A673 (cell line): ENCODE measurements around the gene ATP8B4. TPM values are rescaled to one million over a fixed set of nuclear protein-coding genes. Genes with fewer than 3 reads are reported as not detected.

Source experiments
- BruUV-seq: library from RNA; stranded (reverse); fragments of 400-500 nt; replicated peaks from 2 replicates; lab custom pipeline; 2021; lab: Mats Ljungman, UMichigan
- CTCF ChIA-PET: fragments of 300-600 bp; sonication (Branson Sonifier 250); formaldehyde crosslinking; loops from one replicate; lab custom pipeline; 2022; ENCODE audit warnings: antibody characterized with exemption; lab: Charles Lee
- POLR2A ChIA-PET: fragments of 300-600 bp; sonication (Branson Sonifier 250); formaldehyde crosslinking; loops from one replicate; lab custom pipeline; 2022; ENCODE audit warnings: antibody characterized with exemption; ENCODE audit not compliant: low non-redundant PET; lab: Charles Lee
- DNase-seq: peaks from one replicate; pipeline ENCODE4 v3.0.0-alpha.2; 2015; ENCODE audit warnings: low spot score
- H3K27ac ChIP-seq: fragments of 200-600 bp; sonication (generic); 2 replicates; pipeline ENCODE4 v1.5.1; 2016; ENCODE audit warnings: mixed run types, low read depth, mild to moderate bottlenecking, mixed read lengths, antibody characterized with exemption, low read length; ENCODE audit not compliant: poor library complexity, severe bottlenecking
- H3K27me3 ChIP-seq: fragments of 200-600 bp; sonication (generic); replicated peaks from 2 replicates; pipeline ENCODE4 v1.6.1; 2017; ENCODE audit warnings: mixed run types, low read depth, mild to moderate bottlenecking, mixed read lengths, antibody characterized with exemption, low read length; ENCODE audit not compliant: insufficient read depth, poor library complexity
- H3K36me3 ChIP-seq: fragments of 200-600 bp; sonication (generic); 2 replicates; pipeline ENCODE4 v1.6.1; 2016; ENCODE audit warnings: mixed run types, mild to moderate bottlenecking, mixed read lengths, antibody characterized with exemption, low read length; ENCODE audit not compliant: insufficient read depth, poor library complexity, severe bottlenecking
- H3K4me1 ChIP-seq: fragments of 200-600 bp; sonication (generic); 2 replicates; pipeline ENCODE4 v1.6.1; 2017; ENCODE audit warnings: mixed run types, mild to moderate bottlenecking, mixed read lengths, antibody characterized with exemption, low read length; ENCODE audit not compliant: insufficient read depth, poor library complexity, severe bottlenecking
- H3K4me3 ChIP-seq: fragments of 200-600 bp; sonication (generic); 2 replicates; pipeline ENCODE4 v1.5.1; 2016; ENCODE audit warnings: low read depth, mixed run types, mild to moderate bottlenecking, mixed read lengths, low read length; ENCODE audit not compliant: poor library complexity, severe bottlenecking
- H3K9me3 ChIP-seq: fragments of 200-600 bp; sonication (generic); 2 replicates; pipeline ENCODE4 v1.6.1; 2016; ENCODE audit warnings: mixed run types, low read depth, mild to moderate bottlenecking, mixed read lengths, antibody characterized with exemption, low read length; ENCODE audit not compliant: poor library complexity, severe bottlenecking
- EZH2 ChIP-seq: fragments of 200-600 bp; sonication (generic); IDR thresholded peaks from 2 replicates; pipeline ENCODE4 v1.6.1; 2017; ENCODE audit warnings: borderline replicate concordance, low read depth, mild to moderate bottlenecking, mixed read lengths, antibody characterized with exemption, low read length; ENCODE audit not compliant: poor library complexity, severe bottlenecking
- intact Hi-C: fragments of 100-400 bp; cut with micrococcal nuclease; formaldehyde crosslinking; loops from one replicate; pipeline ENCODE4 v1.10.0; 2022; ENCODE audit not compliant: unreplicated experiment
- total RNA-seq: library from RNA; stranded (reverse); gene quantifications from 2 replicates; pipeline ENCODE4 v1.2.3, GENCODE V29; 2021
- TF ChIP-seq, protein P1 (sequence below): fragments of 300-800, 200-600 bp; sonication (generic); conservative IDR thresholded peaks from 2 replicates; pipeline ENCODE4 v1.5.1; 2017; ENCODE audit warnings: low read depth, mild to moderate bottlenecking, antibody characterized with exemption, low read length, moderate library complexity, mixed read lengths

The ATP8B4 gene
- total RNA-seq, 1 experiment from 2014 or later: 0.30 TPM

- H3K36me3 ChIP-seq: no peaks in the 10 kb centered on the region
- H3K4me3 ChIP-seq: no peak overlapping the region
- POLR2A ChIA-PET: no interaction called here
- intact Hi-C loops: no loop called here
- no peak for TF ChIP-seq EZH2
- TF ChIP-seq, protein P1, sequence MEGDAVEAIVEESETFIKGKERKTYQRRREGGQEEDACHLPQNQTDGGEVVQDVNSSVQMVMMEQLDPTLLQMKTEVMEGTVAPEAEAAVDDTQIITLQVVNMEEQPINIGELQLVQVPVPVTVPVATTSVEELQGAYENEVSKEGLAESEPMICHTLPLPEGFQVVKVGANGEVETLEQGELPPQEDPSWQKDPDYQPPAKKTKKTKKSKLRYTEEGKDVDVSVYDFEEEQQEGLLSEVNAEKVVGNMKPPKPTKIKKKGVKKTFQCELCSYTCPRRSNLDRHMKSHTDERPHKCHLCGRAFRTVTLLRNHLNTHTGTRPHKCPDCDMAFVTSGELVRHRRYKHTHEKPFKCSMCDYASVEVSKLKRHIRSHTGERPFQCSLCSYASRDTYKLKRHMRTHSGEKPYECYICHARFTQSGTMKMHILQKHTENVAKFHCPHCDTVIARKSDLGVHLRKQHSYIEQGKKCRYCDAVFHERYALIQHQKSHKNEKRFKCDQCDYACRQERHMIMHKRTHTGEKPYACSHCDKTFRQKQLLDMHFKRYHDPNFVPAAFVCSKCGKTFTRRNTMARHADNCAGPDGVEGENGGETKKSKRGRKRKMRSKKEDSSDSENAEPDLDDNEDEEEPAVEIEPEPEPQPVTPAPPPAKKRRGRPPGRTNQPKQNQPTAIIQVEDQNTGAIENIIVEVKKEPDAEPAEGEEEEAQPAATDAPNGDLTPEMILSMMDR: no peak
- no peak overlapping the region for H3K27ac ChIP-seq
- no peaks in the 10 kb centered on the region for H3K27me3 ChIP-seq
- no TSS peak for BruUV-seq
- H3K9me3 ChIP-seq: no peaks in the 10 kb centered on the region
- CTCF ChIA-PET: no interaction called here
- H3K4me1 ChIP-seq: no peaks in the 10 kb centered on the region
- DNase-seq: no peak
Observed at GRCh38 chr15:50012790-50013189, 106.2 kb downstream of the ATP8B4 start.

- CTCF ChIA-PET: no interaction called here
- Histone ChIP-seq H3K27me3 (no peaks in the 10 kb centered on the region), H3K4me1 (no peaks in the 10 kb centered on the region), H3K4me3 (no peak overlapping the region), H3K9me3 (no peaks in the 10 kb centered on the region), H3K27ac (no peak overlapping the region), H3K36me3 (no peaks in the 10 kb centered on the region)
- no TSS peak for BruUV-seq
- POLR2A ChIA-PET: no interaction called here
- no peak for DNase-seq
- intact Hi-C loops: no loop called here
- no peak for TF ChIP-seq EZH2
- TF ChIP-seq, protein P1: no peak
Observed at GRCh38 chr15:50009634-50010033, 109.4 kb downstream of the ATP8B4 start.

DNA sequence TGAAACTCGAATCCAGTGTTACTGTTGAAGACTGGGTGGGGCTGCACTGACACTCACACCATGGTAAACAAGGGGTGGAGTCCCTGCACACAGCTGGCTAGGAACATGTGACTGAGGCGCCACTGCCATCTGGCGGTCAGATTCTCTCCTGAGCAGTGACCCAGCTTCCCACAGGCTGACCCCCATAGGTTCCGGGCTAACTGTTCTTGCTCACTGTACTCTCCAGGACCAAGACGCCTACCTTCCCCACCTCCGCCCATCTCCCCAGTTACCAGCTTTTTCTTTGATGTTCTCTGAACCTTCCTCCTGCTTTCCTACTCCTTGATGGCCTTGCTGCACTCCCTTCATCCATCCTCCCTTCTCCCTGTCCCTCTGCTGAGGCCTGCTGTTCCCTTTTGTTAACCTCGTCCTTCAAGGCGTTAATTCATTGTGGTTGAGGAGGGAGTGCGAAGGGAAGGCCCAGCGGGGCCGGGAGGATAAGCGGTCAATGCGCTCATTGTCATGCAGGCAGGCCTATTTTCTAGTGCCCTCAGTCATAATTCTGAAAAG, 115.2 kb downstream of the ATP8B4 start:
- Histone ChIP-seq H3K4me3 (no peak overlapping the region), H3K36me3 (no peaks in the 10 kb centered on the region), H3K4me1 (no peaks in the 10 kb centered on the region), H3K27ac (no peak overlapping the region), H3K27me3 (peaks cover 4% of the 10 kb centered on the region), H3K9me3 (no peaks in the 10 kb centered on the region)
- BruUV-seq: no TSS peak
- CTCF ChIA-PET: interaction anchor here (0.9 to 1.7 kb wide), 4 partner anchors 354 to 1142 kb away, joined by 3 to 6 read pairs (median 5); no protein-coding TSS in a partner anchor
- peak; percentile 77 for DNase-seq
- TF ChIP-seq, protein P1: peak; percentile 82
- TF ChIP-seq EZH2: no peak
- POLR2A ChIA-PET: no interaction called here
- intact Hi-C loops: loop anchor here (2.0 to 5.0 kb wide), 2 partner anchors 582 to 769 kb away; partner anchors contain the start of gene FGF7
